Smooth muscle cell of bladder (primary cell): ENCODE measurements around the gene GPR12. TPM values are rescaled to one million over a fixed set of nuclear protein-coding genes. Genes with fewer than 3 reads are reported as not detected.

ENCODE experiments used
- total RNA-seq: library from RNA; depleted of rRNA; stranded (reverse); fragments of >200 nt; gene quantifications from 2 replicates; pipeline ENCODE4 v1.2.3, GENCODE V29; 2014

Gene GPR12, protein sequence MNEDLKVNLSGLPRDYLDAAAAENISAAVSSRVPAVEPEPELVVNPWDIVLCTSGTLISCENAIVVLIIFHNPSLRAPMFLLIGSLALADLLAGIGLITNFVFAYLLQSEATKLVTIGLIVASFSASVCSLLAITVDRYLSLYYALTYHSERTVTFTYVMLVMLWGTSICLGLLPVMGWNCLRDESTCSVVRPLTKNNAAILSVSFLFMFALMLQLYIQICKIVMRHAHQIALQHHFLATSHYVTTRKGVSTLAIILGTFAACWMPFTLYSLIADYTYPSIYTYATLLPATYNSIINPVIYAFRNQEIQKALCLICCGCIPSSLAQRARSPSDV
- not detected in 2 replicates for total RNA-seq

GRCh38 chr13:26759907-26760831, at the start of gene GPR12:
Gene GPR12, minus strand, starts transcription at chr13:26760786. Its CDS starts 959 bp downstream, at chr13:26759827.

Other genes starting within 250 kb of the GPR12 start
- gene WASF3, start 203.1 kb downstream of the GPR12 start, total RNA-seq, result 8.0 and 11.0 TPM in 2 replicates